Tibial nerve (tissue), 4 donors: ENCODE data around the gene MSH5. TPM values are rescaled to one million over a fixed set of nuclear protein-coding genes. Genes with fewer than 3 reads are reported as not detected.
A peak's percentile ranks its signal among the peaks of the same experiment; 100 is the strongest.
"Not testable (repeated sequence)": the region's sequence is repeated elsewhere in the genome, so short reads cannot be mapped to it uniquely, and the experiment has no call there.

ENCODE experiments used
- DNase-seq, 2 donors: peaks; one replicate each; pipeline ENCODE4 v3.0.0-alpha.2; 2019; ENCODE audit warnings: low spot score in 2 of 2
- H3K27ac ChIP-seq, 4 donors: fragments of 200-600 bp; sonication (generic) in 3 of 4; one replicate each; pipeline ENCODE4 v1.5.1; 2017 to 2019; ENCODE audit warnings: mild to moderate bottlenecking in 1 of 4
- H3K27me3 ChIP-seq, 2 donors: fragments of 200-600 bp; sonication (generic) in 1 of 2; one replicate each; pipeline versions ENCODE4 v1.5.1 to v1.6.0; 2017 to 2019
- H3K36me3 ChIP-seq, 3 donors: fragments of 200-600 bp; sonication (generic); one replicate each; pipeline ENCODE4 v1.5.1; 2018 to 2019
- H3K4me1 ChIP-seq, 4 donors: fragments of 200-600 bp; sonication (generic) in 3 of 4; one replicate each; pipeline ENCODE4 v1.5.1; 2017 to 2019
- H3K4me3 ChIP-seq, 4 donors: fragments of 200-600 bp; sonication (generic) in 3 of 4; one replicate each; pipeline ENCODE4 v1.5.1; 2017 to 2019; ENCODE audit warnings: mild to moderate bottlenecking in 1 of 4, moderate library complexity in 1 of 4
- H3K9me3 ChIP-seq, 4 donors: fragments of 200-600 bp; sonication (generic) in 3 of 4; one replicate each; pipeline ENCODE4 v1.5.1; 2017 to 2019
- CTCF ChIP-seq, 5 experiments: fragments of 200-600 bp in 3 of 5; fragments of 450-650 bp in 2 of 5; sonication (generic) in 3 of 5; IDR thresholded peaks; one replicate each; pipeline ENCODE4 v1.5.1; 2016 to 2019; ENCODE audit warnings: antibody characterized with exemption in 5 of 5, mild to moderate bottlenecking in 3 of 5, moderate library complexity in 2 of 5
- EP300 ChIP-seq, 2 donors: sonication (generic); formaldehyde crosslinking; IDR thresholded peaks; one replicate each; pipeline ENCODE4 v1.6.1; 2017; ENCODE audit warnings: antibody characterized with exemption in 2 of 2, mild to moderate bottlenecking in 1 of 2
- POLR2A ChIP-seq, 2 donors: fragments of 450-650 bp; IDR thresholded peaks; one replicate each; pipeline ENCODE4 v1.6.1; 2017; ENCODE audit warnings: antibody characterized with exemption in 2 of 2, mild to moderate bottlenecking in 2 of 2, moderate library complexity in 2 of 2
- WGBS, 2 donors: methylation state at CpG; one replicate each; pipeline ENCODE4 v1.1.5; 2018; 5-methylcytosine and 5-hydroxymethylcytosine counted together
- small RNA-seq: library from RNA; depleted of rRNA; stranded (forward); fragments of <200 nt; gene quantifications from one replicate; pipeline ENCODE3, GENCODE V24; 2016
- total RNA-seq, 4 donors: library from RNA; depleted of rRNA; stranded (reverse); fragments of >200 nt; gene quantifications; one replicate each; pipeline ENCODE4 v1.1.0, GENCODE V29; 2016

Gene MSH5
- total RNA-seq, 4 donors from 2014 or later, result 12.2 to 25.5 (median 18.4) TPM

DNA sequence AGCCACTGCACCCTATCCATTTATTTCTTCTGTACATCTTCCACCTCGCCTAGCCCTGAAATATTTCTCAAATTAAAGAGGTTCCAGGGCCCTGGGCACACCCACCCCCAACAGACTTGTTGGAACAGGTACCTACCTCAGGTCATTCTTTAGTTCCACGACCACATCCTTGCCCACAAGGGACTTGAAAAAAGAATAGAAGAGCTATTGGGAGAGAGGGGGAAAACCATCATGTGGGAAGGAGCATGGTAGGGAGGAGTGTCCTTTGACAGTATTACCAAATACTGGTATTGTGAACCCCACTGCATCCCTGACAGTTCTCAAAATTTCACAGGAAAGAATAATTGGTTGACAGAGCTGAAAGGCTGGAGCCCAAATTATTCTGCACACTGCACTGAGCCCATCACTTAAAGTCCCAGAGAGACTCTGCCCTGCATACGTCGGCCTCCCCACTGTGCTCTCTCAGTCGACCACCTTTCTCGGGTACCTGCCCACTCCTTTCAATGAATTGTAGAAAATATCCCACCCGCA is 66.2 kb downstream of the MSH5 start:
- Histone ChIP-seq H3K9me3 (no peaks in the 10 kb centered on the region), H3K27me3 (no peaks in the 10 kb centered on the region), H3K4me3 (peak overlapping the region; percentile 64 to 75 (median 67)), H3K36me3 (peaks cover 0 to 40% (median 0%) of the 10 kb centered on the region in 3 donors), H3K4me1 (peaks cover 0 to 26% (median 8%) of the 10 kb centered on the region in 4 donors), H3K27ac (peak overlapping the region; percentile 92 to 98 (median 96))
- no peak for DNase-seq
- no peak for TF ChIP-seq CTCF (IDR thresholded peaks at IDR 0.05)
- TF ChIP-seq EP300 (IDR thresholded peaks at IDR 0.05), result no peak
- no peak for TF ChIP-seq POLR2A (IDR thresholded peaks at IDR 0.05)
- 13% methylated on average over 7 of the region's 7 CpGs for WGBS, 2 donors

DNA sequence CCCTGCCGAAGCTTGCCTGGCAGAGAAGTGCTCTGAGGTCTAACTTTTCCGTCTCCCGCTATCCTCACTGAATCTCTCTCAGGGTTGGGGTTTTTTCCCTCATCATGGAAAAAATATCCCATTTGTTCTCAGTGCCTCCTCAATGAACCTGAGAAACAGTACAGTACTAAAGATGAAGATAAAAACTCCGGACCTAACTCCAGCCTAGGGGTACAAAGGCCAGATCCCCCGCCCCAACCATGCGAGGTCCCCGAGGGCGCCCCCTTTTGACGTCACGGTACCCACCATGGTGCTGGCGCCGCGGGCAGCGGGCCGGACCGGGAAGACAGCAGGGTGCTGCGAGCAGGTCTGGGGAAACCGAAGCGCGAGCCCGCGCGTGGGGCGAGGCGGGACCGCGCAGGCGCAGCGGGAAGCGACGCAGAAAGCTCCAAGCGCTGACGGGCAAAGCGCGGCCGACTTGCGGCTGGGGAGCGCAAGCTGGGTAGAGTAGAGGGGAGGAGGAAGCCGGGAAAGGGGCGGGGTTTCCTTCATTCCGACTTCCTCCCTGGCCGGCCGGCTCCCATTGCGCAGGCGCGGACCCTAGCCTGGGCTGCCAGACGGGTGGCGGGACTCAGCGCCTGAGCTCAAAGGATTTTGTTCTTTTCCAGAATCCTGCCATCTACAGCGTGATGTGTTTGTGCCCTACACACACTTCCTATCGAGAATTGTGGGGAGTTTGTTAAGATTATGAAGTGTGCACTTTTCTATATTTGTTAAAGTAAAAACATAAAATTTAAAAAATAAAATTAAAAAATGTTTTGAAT is 66.9 kb downstream of the MSH5 start, which contains the start of gene LSM2:
TSS of gene LSM2 (minus strand) at position 497 of the 803 bp plus-strand sequence. CDS start at position 288, 209 bp downstream.
- no peaks in the 10 kb centered on the region for H3K27me3 ChIP-seq
- peak within 1 kb of the TSS; percentile 92 to 98 (median 96) for H3K27ac ChIP-seq
- peak; percentile 97 for TF ChIP-seq EP300 (IDR thresholded peaks at IDR 0.05)
- TF ChIP-seq POLR2A (IDR thresholded peaks at IDR 0.05), result peak; percentile 74 to 97
- TF ChIP-seq CTCF (IDR thresholded peaks at IDR 0.05), result peak in 3 of 5 experiments; percentile 23 to 72 (median 55)
- H3K9me3 ChIP-seq, result no peaks in the 10 kb centered on the region
- peaks cover 0 to 41% (median 0%) of the 10 kb centered on the region in 3 donors for H3K36me3 ChIP-seq
- WGBS, 2 donors, result 1% methylated on average over 42 of the region's 51 CpGs
- DNase-seq, result peak; percentile 94 to 96
- H3K4me3 ChIP-seq, result peak within 1 kb of the TSS; percentile 64 to 75 (median 67)
- H3K4me1 ChIP-seq, result peaks cover 0 to 26% (median 8%) of the 10 kb centered on the region in 4 donors

GRCh38 chr6:31808599-31808998 is 68.8 kb downstream of the MSH5 start:
- Histone ChIP-seq H3K36me3 (peaks cover 0 to 24% (median 0%) of the 10 kb centered on the region in 3 donors), H3K4me1 (peaks cover 0 to 34% (median 12%) of the 10 kb centered on the region in 4 donors)
- not testable (repeated sequence) for H3K27ac ChIP-seq, H3K9me3 ChIP-seq, H3K4me3 ChIP-seq, H3K27me3 ChIP-seq, DNase-seq
- WGBS, 2 donors, result 88 to 92% methylated on average over 10 of the region's 10 CpGs

DNA sequence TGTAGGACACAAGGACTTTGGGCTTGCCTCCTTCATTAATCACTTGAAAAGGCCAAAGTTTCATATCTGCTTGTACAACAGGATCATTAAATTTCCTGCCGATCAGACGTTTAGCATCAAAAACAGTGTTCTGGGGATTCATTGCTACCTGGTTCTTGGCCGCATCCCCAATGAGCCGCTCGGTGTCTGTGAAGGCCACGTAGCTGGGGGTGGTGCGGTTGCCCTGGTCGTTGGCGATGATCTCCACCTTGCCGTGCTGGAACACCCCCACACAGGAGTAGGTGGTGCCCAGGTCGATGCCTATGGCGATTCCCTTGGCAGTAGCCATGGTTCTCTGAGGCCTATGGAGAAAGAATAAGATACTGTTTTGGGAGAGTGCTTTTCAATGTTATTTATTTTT is 71.8 kb downstream of the MSH5 start:
- Histone ChIP-seq H3K27ac (no peak overlapping the region), H3K4me1 (peaks cover 0 to 23% (median 14%) of the 10 kb centered on the region in 4 donors), H3K4me3 (no peak overlapping the region), H3K36me3 (peaks cover 0 to 17% (median 0%) of the 10 kb centered on the region in 3 donors), H3K9me3 (no peaks in the 10 kb centered on the region), H3K27me3 (no peaks in the 10 kb centered on the region)
- no peak for DNase-seq
- TF ChIP-seq POLR2A (IDR thresholded peaks at IDR 0.05) (no peak), EP300 (IDR thresholded peaks at IDR 0.05) (no peak), CTCF (IDR thresholded peaks at IDR 0.05) (no peak)
- 94% methylated on average over 12 of the region's 12 CpGs for WGBS, 2 donors

Small RNA genes within 50 kb of the gene (small RNA-seq; reads per million reads assigned to genes)
- gene LY6G6D (not detected), gene MIR4646 (not detected), gene MSH5-SAPCD1 (not detected), gene RF00019 (not detected), gene RNU6-850P (not detected), gene SAPCD1 (not detected)

Other genes starting within 250 kb of the MSH5 start
- 1 to 10 TPM; 1.0 to 8.0 (median 4.1) TPM for gene MICB, start 241.9 kb upstream of the MSH5 start, total RNA-seq
- gene MCCD1, start 211.0 kb upstream of the MSH5 start, total RNA-seq, result not detected
- gene DDX39B, start 198.0 kb upstream of the MSH5 start, total RNA-seq, result 100 to 1,000 TPM; 306 to 436 (median 358) TPM
- 1 to 10 TPM in 3 of 4 donors, under 1 TPM in 1; 0.60 to 3.8 (median 2.2) TPM for gene ATP6V1G2, start 193.4 kb upstream of the MSH5 start, total RNA-seq
- gene NFKBIL1, start 192.4 kb upstream of the MSH5 start, total RNA-seq, result 10 to 100 TPM; 26.2 to 30.2 (median 27.7) TPM
- not detected for gene LTA, start 167.7 kb upstream of the MSH5 start, total RNA-seq
- not detected for gene TNF, start 164.4 kb upstream of the MSH5 start, total RNA-seq
- gene LTB, start 157.6 kb upstream of the MSH5 start, total RNA-seq, result not detected
- gene LST1, start 153.7 kb upstream of the MSH5 start, total RNA-seq, result 10 to 100 TPM; 15.7 to 86.5 (median 20.8) TPM
- not detected for gene NCR3, start 147.0 kb upstream of the MSH5 start, total RNA-seq
- gene AIF1, start 124.8 kb upstream of the MSH5 start, total RNA-seq, result 10 to 100 TPM; 27.1 to 66.3 (median 50.4) TPM
- gene PRRC2A, start 119.3 kb upstream of the MSH5 start, total RNA-seq, result 100 to 1,000 TPM in 2 of 4 donors, 10 to 100 TPM in 2; 71.4 to 113 (median 88.0) TPM
- gene BAG6, start 87.3 kb upstream of the MSH5 start, total RNA-seq, result 100 to 1,000 TPM; 189 to 228 (median 210) TPM
- 1 to 10 TPM in 1 of 4 donors, under 1 TPM in 2, not detected in 1; 0.63 to 2.0 (median 0.90) TPM for gene APOM, start 84.1 kb upstream of the MSH5 start, total RNA-seq
- gene C6orf47, start 79.2 kb upstream of the MSH5 start, total RNA-seq, result 10 to 100 TPM; 13.8 to 23.3 (median 20.5) TPM
- 10 to 100 TPM; 18.8 to 30.0 (median 26.5) TPM for gene GPANK1, start 75.0 kb upstream of the MSH5 start, total RNA-seq
- 100 to 1,000 TPM; 183 to 207 (median 188) TPM for gene CSNK2B, start 73.9 kb upstream of the MSH5 start, total RNA-seq
- gene LY6G5B, start 70.0 kb upstream of the MSH5 start, total RNA-seq, result 10 to 100 TPM in 2 of 4 donors, 1 to 10 TPM in 2; 7.6 to 13.0 (median 9.8) TPM
- gene LY6G5C, start 58.9 kb upstream of the MSH5 start, total RNA-seq, result under 1 TPM in 1 of 4 donors, not detected in 3; 0.84 TPM
- gene ABHD16A, start 36.7 kb upstream of the MSH5 start, total RNA-seq, result 10 to 100 TPM; 37.1 to 62.1 (median 49.9) TPM
- not detected for gene LY6G6F, start 33.1 kb upstream of the MSH5 start, total RNA-seq
- gene LY6G6D, start 24.7 kb upstream of the MSH5 start, total RNA-seq, result not detected
- gene LY6G6C, start 18.3 kb upstream of the MSH5 start, total RNA-seq, result not detected
- not detected for gene MPIG6B, start 16.6 kb upstream of the MSH5 start, total RNA-seq
- gene DDAH2, start 10.7 kb upstream of the MSH5 start, total RNA-seq, result 100 to 1,000 TPM; 134 to 193 (median 166) TPM
- 100 to 1,000 TPM; 216 to 341 (median 246) TPM for gene CLIC1, start 3.5 kb upstream of the MSH5 start, total RNA-seq
- gene SAPCD1, start 22.7 kb downstream of the MSH5 start, total RNA-seq, result 1 to 10 TPM in 3 of 4 donors, not detected in 1; 1.5 to 5.5 (median 4.8) TPM
- gene VWA7, start 37.3 kb downstream of the MSH5 start, total RNA-seq, result under 1 TPM; 0.21 to 0.66 (median 0.35) TPM
- 10 to 100 TPM; 40.8 to 58.6 (median 50.1) TPM for gene VARS1, start 55.7 kb downstream of the MSH5 start, total RNA-seq
- 10 to 100 TPM; 23.9 to 31.8 (median 28.4) TPM for gene LSM2, start 67.0 kb downstream of the MSH5 start, total RNA-seq
- 1 to 10 TPM in 2 of 4 donors, under 1 TPM in 2; 0.20 to 2.4 (median 1.2) TPM for gene HSPA1L, start 75.3 kb downstream of the MSH5 start, total RNA-seq
- gene HSPA1A, start 75.5 kb downstream of the MSH5 start, total RNA-seq, result 100 to 1,000 TPM; 170 to 304 (median 221) TPM
- gene HSPA1B, start 87.7 kb downstream of the MSH5 start, total RNA-seq, result 100 to 1,000 TPM; 134 to 186 (median 168) TPM
- 10 to 100 TPM; 25.8 to 44.6 (median 33.8) TPM for gene NEU1, start 122.8 kb downstream of the MSH5 start, total RNA-seq
- under 1 TPM in 3 of 4 donors, not detected in 1; 0.22 to 0.84 (median 0.59) TPM for gene SLC44A4, start 139.0 kb downstream of the MSH5 start, total RNA-seq
- 10 to 100 TPM; 38.2 to 63.9 (median 46.8) TPM for gene EHMT2, start 157.7 kb downstream of the MSH5 start, total RNA-seq
- 1 to 10 TPM in 3 of 4 donors, under 1 TPM in 1; 0.63 to 3.5 (median 2.9) TPM for gene ZBTB12, start 162.1 kb downstream of the MSH5 start, total RNA-seq
- 10 to 100 TPM in 1 of 4 donors, 1 to 10 TPM in 3; 4.6 to 17.4 (median 6.1) TPM for gene C2, start 187.7 kb downstream of the MSH5 start, total RNA-seq
- gene CFB, start 206.1 kb downstream of the MSH5 start, total RNA-seq, result 10 to 100 TPM; 15.7 to 66.5 (median 26.2) TPM
- 100 to 1,000 TPM in 1 of 4 donors, 10 to 100 TPM in 3; 74.1 to 101 (median 88.6) TPM for gene NELFE, start 219.0 kb downstream of the MSH5 start, total RNA-seq
- 10 to 100 TPM; 47.1 to 83.1 (median 48.2) TPM for gene SKIC2, start 219.2 kb downstream of the MSH5 start, total RNA-seq
- 10 to 100 TPM; 16.2 to 46.1 (median 34.3) TPM for gene DXO, start 232.1 kb downstream of the MSH5 start, total RNA-seq
- 100 to 1,000 TPM; 230 to 361 (median 258) TPM for gene C4A, start 242.1 kb downstream of the MSH5 start, total RNA-seq